ENCODE measurements around the gene C8A.

DNA sequence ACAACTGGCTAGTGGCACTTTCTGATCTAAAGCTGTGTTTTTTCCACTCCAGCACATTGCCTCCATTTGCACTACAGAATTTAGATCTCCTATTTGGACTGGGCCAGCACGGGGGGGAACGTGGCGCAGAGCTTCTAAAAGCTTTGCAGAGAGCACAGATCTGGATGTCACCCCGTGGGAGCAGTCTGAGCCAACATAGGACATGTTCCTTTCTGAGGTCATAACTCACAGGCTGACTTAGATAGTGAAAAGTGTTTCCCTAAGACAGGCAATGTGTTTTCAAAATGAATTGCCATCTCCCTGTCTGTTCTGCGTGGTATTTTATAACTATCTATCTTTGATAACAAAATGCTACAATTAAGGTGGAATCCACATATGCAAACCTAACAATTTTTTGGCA is 3.7 kb upstream of the C8A start:
- TF ChIP-seq, protein P1, sequence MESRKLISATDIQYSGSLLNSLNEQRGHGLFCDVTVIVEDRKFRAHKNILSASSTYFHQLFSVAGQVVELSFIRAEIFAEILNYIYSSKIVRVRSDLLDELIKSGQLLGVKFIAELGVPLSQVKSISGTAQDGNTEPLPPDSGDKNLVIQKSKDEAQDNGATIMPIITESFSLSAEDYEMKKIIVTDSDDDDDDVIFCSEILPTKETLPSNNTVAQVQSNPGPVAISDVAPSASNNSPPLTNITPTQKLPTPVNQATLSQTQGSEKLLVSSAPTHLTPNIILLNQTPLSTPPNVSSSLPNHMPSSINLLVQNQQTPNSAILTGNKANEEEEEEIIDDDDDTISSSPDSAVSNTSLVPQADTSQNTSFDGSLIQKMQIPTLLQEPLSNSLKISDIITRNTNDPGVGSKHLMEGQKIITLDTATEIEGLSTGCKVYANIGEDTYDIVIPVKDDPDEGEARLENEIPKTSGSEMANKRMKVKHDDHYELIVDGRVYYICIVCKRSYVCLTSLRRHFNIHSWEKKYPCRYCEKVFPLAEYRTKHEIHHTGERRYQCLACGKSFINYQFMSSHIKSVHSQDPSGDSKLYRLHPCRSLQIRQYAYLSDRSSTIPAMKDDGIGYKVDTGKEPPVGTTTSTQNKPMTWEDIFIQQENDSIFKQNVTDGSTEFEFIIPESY (IDR thresholded peaks at IDR 0.05): no peak
- no peak for TF ChIP-seq ZNF274 (IDR thresholded peaks at IDR 0.05; ENCODE audit: insufficient read depth, insufficient read length)

Measured in GM12878 (cell line).